HepG2 (cell line): Measurements from ENCODE around the gene RIIAD1. TPM values are rescaled to one million over a fixed set of nuclear protein-coding genes. Genes with fewer than 3 reads are reported as not detected.

Experiments used
- BCL6 ChIP-seq: IDR thresholded peaks from 2 replicates; pipeline ENCODE4 v1.6.1; 2016; ENCODE audit warnings: missing genetic modification reagents, missing compliant biosample characterization
- CREB1 ChIP-seq, 2 experiments: fragments of 450-650 bp in 1 of 2; IDR thresholded peaks; 2 replicates each; pipeline ENCODE4 v1.6.1; 2016 to 2017; ENCODE audit warnings: control low read depth in 1 of 2, mild to moderate bottlenecking in 1 of 2, missing compliant biosample characterization in 1 of 2, missing genetic modification characterization in 1 of 2
- REPIN1 ChIP-seq: sonication (generic); formaldehyde crosslinking; IDR thresholded peaks from 2 replicates; pipeline ENCODE4 v1.8.0; 2022; ENCODE audit warnings: missing genetic modification reagents, low read depth, mild to moderate bottlenecking, borderline replicate concordance
- SCMH1 ChIP-seq: sonication (generic); formaldehyde crosslinking; IDR thresholded peaks from 2 replicates; pipeline ENCODE4 v1.9.0; 2021; ENCODE audit warnings: missing genetic modification reagents, mild to moderate bottlenecking, borderline replicate concordance
- SPEN ChIP-seq: sonication (generic); formaldehyde crosslinking; IDR thresholded peaks from 2 replicates; pipeline ENCODE4 v1.5.1; 2020; ENCODE audit warnings: low read depth, mild to moderate bottlenecking, missing genetic modification reagents
- TOPORS ChIP-seq: sonication (generic); formaldehyde crosslinking; IDR thresholded peaks from 2 replicates; pipeline ENCODE4 v1.8.0; 2023; ENCODE audit warnings: mild to moderate bottlenecking, missing genetic modification reagents
- ZNF251 ChIP-seq: sonication (generic); formaldehyde crosslinking; IDR thresholded peaks from 2 replicates; pipeline ENCODE4 v1.9.0; 2021; ENCODE audit warnings: mild to moderate bottlenecking, missing genetic modification reagents
- ZNF264 ChIP-seq: sonication (generic); formaldehyde crosslinking; IDR thresholded peaks from 2 replicates; pipeline ENCODE4 v1.4.0; 2020; ENCODE audit warnings: missing genetic modification reagents
- ZNF496 ChIP-seq: sonication (generic); formaldehyde crosslinking; IDR thresholded peaks from 2 replicates; pipeline ENCODE4 v1.8.1; 2023; ENCODE audit warnings: mild to moderate bottlenecking, moderate library complexity, missing genetic modification reagents; ENCODE audit not compliant: insufficient replicate concordance
- ZNF567 ChIP-seq: sonication (generic); formaldehyde crosslinking; IDR thresholded peaks from 2 replicates; pipeline ENCODE4 v1.8.1; 2023; ENCODE audit warnings: mild to moderate bottlenecking, missing genetic modification reagents, borderline replicate concordance
- ZNF572 ChIP-seq: sonication (generic); formaldehyde crosslinking; IDR thresholded peaks from 2 replicates; pipeline ENCODE4 v1.5.1; 2020; ENCODE audit warnings: mild to moderate bottlenecking, missing genetic modification reagents
- ZNF747 ChIP-seq: sonication (generic); formaldehyde crosslinking; IDR thresholded peaks from 2 replicates; pipeline ENCODE4 v1.8.1; 2023; ENCODE audit warnings: missing genetic modification reagents, mild to moderate bottlenecking, borderline replicate concordance
- ZNF773 ChIP-seq: sonication (generic); formaldehyde crosslinking; IDR thresholded peaks from 2 replicates; pipeline ENCODE4 v1.4.0; 2020; ENCODE audit warnings: missing genetic modification reagents, borderline replicate concordance
- polyA plus RNA-seq, 8 experiments: library from polyadenylated mRNA; depleted of rRNA in 3 of 8; stranded (reverse) in 7 of 8; unstranded in 1 of 8; fragments of >200 nt; fragmentation: Illumina TruSeq in 4 of 8; extraction: Trizol in 4 of 8; gene quantifications; 2 replicates each; pipeline versions ENCODE4 v1.2.1 to v1.2.3, GENCODE V29; 2011 to 2016; ENCODE audit warnings: low read depth in 4 of 8, missing spikeins in 1 of 8, mixed read lengths in 1 of 8; ENCODE audit not compliant: insufficient read depth in 1 of 8
- total RNA-seq, 5 experiments: library from RNA; depleted of rRNA; stranded (reverse); fragments of >200 nt; fragmentation: Illumina TruSeq; extraction: Trizol; gene quantifications; 2 replicates each; pipeline ENCODE4 v1.2.3, GENCODE V29; 2016; ENCODE audit warnings: low read depth in 1 of 5
- TF ChIP-seq, protein P1 (sequence below): sonication (generic); formaldehyde crosslinking; IDR thresholded peaks from 2 replicates; pipeline ENCODE4 v1.4.0; 2020; ENCODE audit warnings: mild to moderate bottlenecking, missing genetic modification reagents, borderline replicate concordance
- TF ChIP-seq, protein P2 (sequence below): sonication (generic); formaldehyde crosslinking; IDR thresholded peaks from 2 replicates; pipeline ENCODE4 v1.9.0; 2021; ENCODE audit warnings: missing genetic modification reagents, mild to moderate bottlenecking, borderline replicate concordance
- TF ChIP-seq, protein P3 (sequence below): sonication (generic); formaldehyde crosslinking; IDR thresholded peaks from 2 replicates; pipeline ENCODE4 v1.4.0; 2020; ENCODE audit warnings: missing genetic modification reagents, mild to moderate bottlenecking, borderline replicate concordance

Gene RIIAD1
- total and polyA plus RNA-seq, 2 of the 13 experiments (the other 11 are each of a cell fraction or from before 2014, with no cell fraction given) = not detected

DNA sequence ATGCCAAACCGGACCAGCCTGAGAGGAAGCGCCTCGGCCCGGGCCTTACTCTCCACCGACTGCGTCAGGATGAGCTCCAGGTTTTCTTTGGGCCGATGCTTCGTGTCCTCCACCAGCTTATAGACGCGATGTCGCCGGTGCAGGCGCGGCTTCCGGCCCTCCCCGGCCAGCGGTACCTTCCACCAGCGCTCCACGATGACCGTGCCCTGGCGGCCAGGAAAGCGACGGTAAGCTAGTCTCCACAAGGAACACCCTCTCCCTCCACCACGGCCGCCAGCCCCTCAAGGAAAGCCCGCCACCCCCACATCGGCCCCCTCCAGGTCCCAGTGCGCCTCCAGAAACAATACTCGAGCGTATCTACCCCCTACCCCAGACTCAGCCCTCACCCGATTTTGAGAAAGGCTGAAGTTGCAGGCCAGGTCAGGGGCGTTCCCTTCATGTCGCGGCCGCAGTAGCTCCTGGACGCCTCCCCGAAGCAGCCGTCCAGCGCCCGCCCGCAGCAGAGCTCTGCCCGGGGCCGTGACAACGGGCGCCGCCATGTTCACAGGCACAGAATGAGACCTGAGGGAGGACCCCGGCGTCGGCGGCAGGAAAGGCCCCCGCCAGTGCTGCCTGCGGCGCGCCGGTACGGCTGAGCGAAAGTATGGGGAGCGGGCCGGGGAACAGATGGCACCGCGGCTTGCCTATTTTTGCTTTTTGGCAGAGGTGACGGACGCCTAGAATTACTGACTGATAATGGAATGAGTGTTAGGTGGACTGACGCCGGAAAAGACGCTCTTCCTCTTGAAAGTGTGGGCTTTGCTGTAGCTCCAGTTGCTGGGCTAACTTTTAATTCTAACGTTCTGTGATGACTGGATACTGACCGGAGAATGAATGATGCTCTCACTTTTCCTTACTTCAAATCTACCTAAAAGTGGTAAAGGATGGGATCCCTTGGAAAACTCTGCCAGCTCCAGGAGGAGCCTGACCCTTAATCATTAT is 41.9 kb downstream of the RIIAD1 start, which contains the start of gene MRPL9 (continued):
- no peak for TF ChIP-seq CREB1 (IDR thresholded peaks at IDR 0.05)
- peak; percentile 60 for TF ChIP-seq CREB1 (CRISPR knock-in tag; IDR thresholded peaks at IDR 0.05)
- no peak for TF ChIP-seq ZNF251 (CRISPR knock-in tag)
- 0 out of 2 replicates have a peak, but pooled peaks have one; percentile 39 for TF ChIP-seq ZNF773 (CRISPR knock-in tag)
- TF ChIP-seq, protein P1, sequence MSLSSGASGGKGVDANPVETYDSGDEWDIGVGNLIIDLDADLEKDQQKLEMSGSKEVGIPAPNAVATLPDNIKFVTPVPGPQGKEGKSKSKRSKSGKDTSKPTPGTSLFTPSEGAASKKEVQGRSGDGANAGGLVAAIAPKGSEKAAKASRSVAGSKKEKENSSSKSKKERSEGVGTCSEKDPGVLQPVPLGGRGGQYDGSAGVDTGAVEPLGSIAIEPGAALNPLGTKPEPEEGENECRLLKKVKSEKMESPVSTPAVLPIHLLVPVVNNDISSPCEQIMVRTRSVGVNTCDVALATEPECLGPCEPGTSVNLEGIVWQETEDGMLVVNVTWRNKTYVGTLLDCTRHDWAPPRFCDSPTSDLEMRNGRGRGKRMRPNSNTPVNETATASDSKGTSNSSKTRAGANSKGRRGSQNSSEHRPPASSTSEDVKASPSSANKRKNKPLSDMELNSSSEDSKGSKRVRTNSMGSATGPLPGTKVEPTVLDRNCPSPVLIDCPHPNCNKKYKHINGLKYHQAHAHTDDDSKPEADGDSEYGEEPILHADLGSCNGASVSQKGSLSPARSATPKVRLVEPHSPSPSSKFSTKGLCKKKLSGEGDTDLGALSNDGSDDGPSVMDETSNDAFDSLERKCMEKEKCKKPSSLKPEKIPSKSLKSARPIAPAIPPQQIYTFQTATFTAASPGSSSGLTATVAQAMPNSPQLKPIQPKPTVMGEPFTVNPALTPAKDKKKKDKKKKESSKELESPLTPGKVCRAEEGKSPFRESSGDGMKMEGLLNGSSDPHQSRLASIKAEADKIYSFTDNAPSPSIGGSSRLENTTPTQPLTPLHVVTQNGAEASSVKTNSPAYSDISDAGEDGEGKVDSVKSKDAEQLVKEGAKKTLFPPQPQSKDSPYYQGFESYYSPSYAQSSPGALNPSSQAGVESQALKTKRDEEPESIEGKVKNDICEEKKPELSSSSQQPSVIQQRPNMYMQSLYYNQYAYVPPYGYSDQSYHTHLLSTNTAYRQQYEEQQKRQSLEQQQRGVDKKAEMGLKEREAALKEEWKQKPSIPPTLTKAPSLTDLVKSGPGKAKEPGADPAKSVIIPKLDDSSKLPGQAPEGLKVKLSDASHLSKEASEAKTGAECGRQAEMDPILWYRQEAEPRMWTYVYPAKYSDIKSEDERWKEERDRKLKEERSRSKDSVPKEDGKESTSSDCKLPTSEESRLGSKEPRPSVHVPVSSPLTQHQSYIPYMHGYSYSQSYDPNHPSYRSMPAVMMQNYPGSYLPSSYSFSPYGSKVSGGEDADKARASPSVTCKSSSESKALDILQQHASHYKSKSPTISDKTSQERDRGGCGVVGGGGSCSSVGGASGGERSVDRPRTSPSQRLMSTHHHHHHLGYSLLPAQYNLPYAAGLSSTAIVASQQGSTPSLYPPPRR = 0 out of 2 replicates have a peak, but pooled peaks have one; percentile 20
- TF ChIP-seq SPEN (CRISPR knock-in tag) = peak; percentile 84; the same call in 1 of the 2 replicates
- TF ChIP-seq, protein P2, sequence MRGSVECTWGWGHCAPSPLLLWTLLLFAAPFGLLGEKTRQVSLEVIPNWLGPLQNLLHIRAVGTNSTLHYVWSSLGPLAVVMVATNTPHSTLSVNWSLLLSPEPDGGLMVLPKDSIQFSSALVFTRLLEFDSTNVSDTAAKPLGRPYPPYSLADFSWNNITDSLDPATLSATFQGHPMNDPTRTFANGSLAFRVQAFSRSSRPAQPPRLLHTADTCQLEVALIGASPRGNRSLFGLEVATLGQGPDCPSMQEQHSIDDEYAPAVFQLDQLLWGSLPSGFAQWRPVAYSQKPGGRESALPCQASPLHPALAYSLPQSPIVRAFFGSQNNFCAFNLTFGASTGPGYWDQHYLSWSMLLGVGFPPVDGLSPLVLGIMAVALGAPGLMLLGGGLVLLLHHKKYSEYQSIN = no peak
- 0 out of 2 replicates have a peak, but pooled peaks have one; percentile 8 for TF ChIP-seq ZNF567
- TF ChIP-seq ZNF264 (CRISPR knock-in tag) = no peak
- TF ChIP-seq TOPORS (CRISPR knock-in tag) = peak; percentile 82; the same call in 1 of the 2 replicates
- TF ChIP-seq, protein P3, sequence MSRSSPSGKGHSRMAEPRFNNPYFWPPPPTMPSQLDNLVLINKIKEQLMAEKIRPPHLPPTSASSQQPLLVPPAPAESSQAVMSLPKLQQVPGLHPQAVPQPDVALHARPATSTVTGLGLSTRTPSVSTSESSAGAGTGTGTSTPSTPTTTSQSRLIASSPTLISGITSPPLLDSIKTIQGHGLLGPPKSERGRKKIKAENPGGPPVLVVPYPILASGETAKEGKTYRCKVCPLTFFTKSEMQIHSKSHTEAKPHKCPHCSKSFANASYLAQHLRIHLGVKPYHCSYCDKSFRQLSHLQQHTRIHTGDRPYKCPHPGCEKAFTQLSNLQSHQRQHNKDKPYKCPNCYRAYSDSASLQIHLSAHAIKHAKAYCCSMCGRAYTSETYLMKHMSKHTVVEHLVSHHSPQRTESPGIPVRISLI (CRISPR knock-in tag) = no peak
- no peak for TF ChIP-seq ZNF496
- TF ChIP-seq BCL6 (CRISPR knock-in tag) = peak; percentile 23; the same call in 1 of the 2 replicates
- TF ChIP-seq SCMH1 (CRISPR knock-in tag) = no peak
- TF ChIP-seq REPIN1 = peak; percentile 91; the same call in 1 of the 2 replicates
- 0 out of 2 replicates have a peak, but pooled peaks have one; percentile 59 for TF ChIP-seq ZNF747 (CRISPR knock-in tag)
- no peak; the same call in 1 of the 2 replicates for TF ChIP-seq ZNF572
